ENCODE data around the gene EXD3.

Gene EXD3

GRCh38 chr9:137312852-137313325 is 110.1 kb downstream of the EXD3 start:
- Histone ChIP-seq H3K4me1 (ENCODE audit: control insufficient read depth in 1 of 2, insufficient read depth in 1 of 2, low read depth in 1 of 2, low read length in 1 of 2) (no peaks in the 10 kb centered on the region), H3K4me3 (ENCODE audit: low read depth in 1 of 2, low read length in 1 of 2) (no peak overlapping the region), H3K36me3 (no peaks in the 10 kb centered on the region), H3K27ac (no peak overlapping the region), H3K27me3 (peaks cover 59% of the 10 kb centered on the region), H3K9me3 (no peaks in the 10 kb centered on the region)
- no peak for TF ChIP-seq CTCF (IDR thresholded peaks at IDR 0.05)

GRCh38 chr9:137311986-137312851 is 110.7 kb downstream of the EXD3 start:
- TF ChIP-seq CTCF (IDR thresholded peaks at IDR 0.05), result no peak
- no peaks in the 10 kb centered on the region for H3K9me3 ChIP-seq
- peaks cover 59% of the 10 kb centered on the region for H3K27me3 ChIP-seq
- H3K4me1 ChIP-seq (ENCODE audit: control insufficient read depth in 1 of 2, insufficient read depth in 1 of 2, low read depth in 1 of 2, low read length in 1 of 2), result no peaks in the 10 kb centered on the region
- H3K4me3 ChIP-seq (ENCODE audit: low read depth in 1 of 2, low read length in 1 of 2), result no peak overlapping the region
- no peak overlapping the region for H3K27ac ChIP-seq
- no peaks in the 10 kb centered on the region for H3K36me3 ChIP-seq

- Histone ChIP-seq H3K4me1 (ENCODE audit: control insufficient read depth in 1 of 2, insufficient read depth in 1 of 2, low read depth in 1 of 2, low read length in 1 of 2) (no peaks in the 10 kb centered on the region), H3K4me3 (ENCODE audit: low read depth in 1 of 2, low read length in 1 of 2) (no peak overlapping the region), H3K36me3 (no peaks in the 10 kb centered on the region), H3K27ac (no peak overlapping the region), H3K9me3 (no peaks in the 10 kb centered on the region), H3K27me3 (peaks cover 59% of the 10 kb centered on the region)
- TF ChIP-seq CTCF (IDR thresholded peaks at IDR 0.05), result no peak
These were observed 111.6 kb downstream of the EXD3 start for GRCh38 chr9:137311171-137311985.

GRCh38 chr9:137310189-137311052 is 112.5 kb downstream of the EXD3 start:
- H3K27me3 ChIP-seq, result peaks cover 59% of the 10 kb centered on the region
- no peak overlapping the region for H3K4me3 ChIP-seq (ENCODE audit: low read depth in 1 of 2, low read length in 1 of 2)
- no peak for TF ChIP-seq CTCF (IDR thresholded peaks at IDR 0.05)
- H3K9me3 ChIP-seq, result no peaks in the 10 kb centered on the region
- H3K27ac ChIP-seq, result no peak overlapping the region
- no peaks in the 10 kb centered on the region for H3K36me3 ChIP-seq
- no peaks in the 10 kb centered on the region for H3K4me1 ChIP-seq (ENCODE audit: control insufficient read depth in 1 of 2, insufficient read depth in 1 of 2, low read depth in 1 of 2, low read length in 1 of 2)

All from neutrophil (primary cell).